Sigmoid colon (tissue), 7 donors: ENCODE results near the gene UBE2QL1. TPM values are rescaled to one million over a fixed set of nuclear protein-coding genes. Genes with fewer than 3 reads are reported as not detected.

Experiments
- DNase-seq: peaks from one replicate; pipeline ENCODE4 v3.0.0-alpha.2; 2019
- H3K27ac ChIP-seq, 4 donors: fragments of 200-600 bp; sonication (generic); one replicate each; pipeline ENCODE4 v1.5.1; 2016 to 2019; ENCODE audit warnings: mild to moderate bottlenecking in 1 of 4
- H3K27me3 ChIP-seq, 3 donors: fragments of 200-600 bp; sonication (generic); one replicate each; pipeline ENCODE4 v1.5.1; 2019; ENCODE audit warnings: mild to moderate bottlenecking in 1 of 3
- H3K36me3 ChIP-seq, 4 donors: fragments of 200-600 bp; sonication (generic); one replicate each; pipeline ENCODE4 v1.5.1; 2016 to 2019
- H3K4me1 ChIP-seq, 4 donors: fragments of 200-600 bp; sonication (generic); one replicate each; pipeline ENCODE4 v1.5.1; 2017 to 2019
- H3K4me3 ChIP-seq, 4 donors: fragments of 200-600 bp; sonication (generic); one replicate each; pipeline ENCODE4 v1.5.1; 2017 to 2019; ENCODE audit warnings: mild to moderate bottlenecking in 2 of 4, moderate library complexity in 1 of 4
- H3K9me3 ChIP-seq, 4 donors: fragments of 200-600 bp in 3 of 4; sonication (generic) in 3 of 4; one replicate each; pipeline versions ENCODE4 v1.5.1 to v1.6.1; 2013 to 2019
- CTCF ChIP-seq, 4 experiments: fragments of 450-650 bp in 3 of 4; fragments of 200-600 bp in 1 of 4; IDR thresholded peaks; one replicate each; pipeline ENCODE4 v1.5.1; 2016 to 2019; ENCODE audit warnings: antibody characterized with exemption in 4 of 4, mild to moderate bottlenecking in 3 of 4, moderate library complexity in 2 of 4
- EP300 ChIP-seq, 4 donors: sonication (generic); formaldehyde crosslinking; IDR thresholded peaks; one replicate each; pipeline ENCODE4 v1.6.1; 2017; ENCODE audit warnings: antibody characterized with exemption in 4 of 4
- POLR2A ChIP-seq, 2 donors: fragments of 450-650 bp; IDR thresholded peaks; one replicate each; pipeline ENCODE4 v1.6.1; 2016; ENCODE audit warnings: antibody characterized with exemption in 2 of 2, mild to moderate bottlenecking in 2 of 2, moderate library complexity in 2 of 2
- POLR2AphosphoS5 ChIP-seq, 4 donors: sonication (generic); formaldehyde crosslinking; IDR thresholded peaks; one replicate each; pipeline ENCODE4 v1.6.1; 2017; ENCODE audit warnings: antibody characterized with exemption in 4 of 4
- WGBS, 2 donors: extraction: QIAGEN DNeasy Blood & Tissue Kit; methylation state at CpG; one replicate each; pipeline ENCODE4 v1.1.7; 2013; 5-methylcytosine and 5-hydroxymethylcytosine counted together
- intact Hi-C: fragments of 100-400 bp; cut with DNase I; formaldehyde crosslinking; loops from one replicate; pipeline ENCODE4 v1.15.1; 2023
- polyA plus RNA-seq, 3 donors: library from polyadenylated mRNA; stranded (reverse); fragments of 200-250 nt; gene quantifications; one replicate each; pipeline ENCODE4 v1.2.3, GENCODE V29; 2013
- total RNA-seq, 4 donors: library from RNA; depleted of rRNA; stranded (reverse); fragments of >200 nt; gene quantifications; one replicate each; pipeline ENCODE4 v1.1.0, GENCODE V29; 2016
- donor health status: healthy with polysubstance abuse.
- donor health status: Bipolar disorder and iron deficiency.
- donor health status: healthy.

Gene UBE2QL1
- total and polyA plus RNA-seq, 7 donors, result under 0.01 to 5.5 (median 3.6) TPM

GRCh38 chr5:6466975-6467567 lies 18.4 kb downstream of the UBE2QL1 start:
- peak; percentile 44 for DNase-seq
- Histone ChIP-seq H3K27me3 (no peaks in the 10 kb centered on the region), H3K9me3 (no peaks in the 10 kb centered on the region), H3K27ac (peak overlapping the region in 3 of 4 donors; percentile 34 to 56 (median 49)), H3K4me3 (no peak overlapping the region), H3K4me1 (peaks cover 0 to 19% (median 9%) of the 10 kb centered on the region in 4 donors), H3K36me3 (no peaks in the 10 kb centered on the region)
- 21 to 54% methylated on average over 5 of the region's 5 CpGs for WGBS, 2 donors
- TF ChIP-seq CTCF (IDR thresholded peaks at IDR 0.05) (no peak), POLR2AphosphoS5 (IDR thresholded peaks at IDR 0.05) (no peak), POLR2A (IDR thresholded peaks at IDR 0.05) (no peak), EP300 (IDR thresholded peaks at IDR 0.05) (no peak)
- intact Hi-C loops, result no loop called here

GRCh38 chr5:6467591-6467990 lies 18.9 kb downstream of the UBE2QL1 start:
- Histone ChIP-seq H3K4me3 (no peak overlapping the region), H3K4me1 (peaks cover 0 to 19% (median 9%) of the 10 kb centered on the region in 4 donors), H3K36me3 (no peaks in the 10 kb centered on the region), H3K27me3 (no peaks in the 10 kb centered on the region), H3K27ac (peak overlapping the region in 2 of 4 donors; percentile 49 to 56), H3K9me3 (no peaks in the 10 kb centered on the region)
- no peak for TF ChIP-seq POLR2A (IDR thresholded peaks at IDR 0.05)
- no peak for TF ChIP-seq CTCF (IDR thresholded peaks at IDR 0.05)
- TF ChIP-seq EP300 (IDR thresholded peaks at IDR 0.05), result no peak
- no peak for TF ChIP-seq POLR2AphosphoS5 (IDR thresholded peaks at IDR 0.05)
- WGBS, 2 donors, result 75 to 79% methylated on average over 10 of the region's 10 CpGs
- DNase-seq, result no peak
- intact Hi-C loops, result no loop called here

- peak; percentile 63 for DNase-seq
- H3K27me3 ChIP-seq, result no peaks in the 10 kb centered on the region
- H3K9me3 ChIP-seq, result no peaks in the 10 kb centered on the region
- no peaks in the 10 kb centered on the region for H3K36me3 ChIP-seq
- intact Hi-C loops, result no loop called here
- no peak overlapping the region for H3K4me3 ChIP-seq
- H3K27ac ChIP-seq, result peak overlapping the region in 2 of 4 donors; percentile 49 to 56
- peaks cover 0 to 19% (median 9%) of the 10 kb centered on the region in 4 donors for H3K4me1 ChIP-seq
- 42 to 59% methylated on average over 11 of the region's 11 CpGs for WGBS, 2 donors
- no peak for TF ChIP-seq POLR2A (IDR thresholded peaks at IDR 0.05)
- TF ChIP-seq POLR2AphosphoS5 (IDR thresholded peaks at IDR 0.05), result no peak
- TF ChIP-seq EP300 (IDR thresholded peaks at IDR 0.05), result no peak
- no peak for TF ChIP-seq CTCF (IDR thresholded peaks at IDR 0.05)
Observed at GRCh38 chr5:6468104-6468503, 19.4 kb downstream of the UBE2QL1 start.

GRCh38 chr5:6468870-6469269 lies 20.2 kb downstream of the UBE2QL1 start:
- intact Hi-C loops, result no loop called here
- peak; percentile 51 for DNase-seq
- 88 to 93% methylated on average over 8 of the region's 8 CpGs for WGBS, 2 donors

More at GRCh38 chr5:6468870-6469269, 20.2 kb downstream of the UBE2QL1 start:
- Histone ChIP-seq H3K4me1 (peaks cover 0 to 19% (median 9%) of the 10 kb centered on the region in 4 donors), H3K27me3 (no peaks in the 10 kb centered on the region), H3K27ac (no peak overlapping the region), H3K9me3 (no peaks in the 10 kb centered on the region), H3K36me3 (no peaks in the 10 kb centered on the region), H3K4me3 (no peak overlapping the region)
- no peak for TF ChIP-seq EP300 (IDR thresholded peaks at IDR 0.05)
- no peak for TF ChIP-seq POLR2A (IDR thresholded peaks at IDR 0.05)
- no peak for TF ChIP-seq POLR2AphosphoS5 (IDR thresholded peaks at IDR 0.05)
- no peak for TF ChIP-seq CTCF (IDR thresholded peaks at IDR 0.05)
